Stomach (tissue), 4 donors: ENCODE data around the gene AKAP5.

ENCODE experiments used
- CTCF ChIP-seq, 7 experiments: fragments of 450-650 bp in 4 of 7; fragments of 200-600 bp in 3 of 7; sonication (generic) in 3 of 7; IDR thresholded peaks; one replicate each; pipeline ENCODE4 v1.5.1; 2016 to 2019; ENCODE audit warnings: antibody characterized with exemption in 7 of 7, control low read depth in 2 of 7, mild to moderate bottlenecking in 1 of 7
- EP300 ChIP-seq: sonication (generic); formaldehyde crosslinking; IDR thresholded peaks from one replicate; pipeline ENCODE4 v1.6.1; 2017; ENCODE audit warnings: antibody characterized with exemption
- POLR2AphosphoS5 ChIP-seq, 3 donors: sonication (generic); formaldehyde crosslinking; IDR thresholded peaks; one replicate each; pipeline ENCODE4 v1.6.1; 2016; ENCODE audit warnings: antibody characterized with exemption in 3 of 3

DNA sequence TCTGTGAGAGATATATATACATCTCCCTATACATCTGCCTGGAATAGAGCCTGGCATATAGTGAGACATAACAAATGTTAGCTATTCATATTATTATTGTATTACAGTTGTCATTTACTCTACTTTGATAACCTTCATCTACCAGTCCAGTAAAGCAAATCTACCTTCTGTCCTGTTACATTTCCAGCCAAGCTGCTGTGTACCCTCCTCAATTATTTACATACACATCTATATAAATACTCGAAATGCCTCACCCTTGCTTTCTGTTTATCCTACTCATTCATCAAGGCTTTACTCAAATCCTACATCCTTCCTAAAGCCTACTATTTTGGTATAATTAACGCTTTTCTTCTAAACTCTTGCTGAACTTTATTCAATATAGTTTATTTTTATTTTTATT lies 48.0 kb downstream of the AKAP5 start:
- TF ChIP-seq CTCF (IDR thresholded peaks at IDR 0.05) (no peak), EP300 (no peak), POLR2AphosphoS5 (IDR thresholded peaks at IDR 0.05) (no peak)
